AG04450 (cell line): ENCODE data around the gene GABRR2. TPM values are rescaled to one million over a fixed set of nuclear protein-coding genes. Genes with fewer than 3 reads are reported as not detected.

Experiments
- CTCF ChIA-PET: fragments of 300-600, 350-600 bp; formaldehyde crosslinking; extraction: SDS; loops from one replicate; lab custom pipeline; 2022; ENCODE audit warnings: antibody characterized with exemption, inconsistent platforms; lab: Charles Lee
- POLR2A ChIA-PET: fragments of 350-600 bp; formaldehyde crosslinking; extraction: SDS; loops from one replicate; lab custom pipeline; 2021; ENCODE audit warnings: antibody characterized with exemption, inconsistent platforms; lab: Yijun Ruan, JAX
- DNase-seq: peaks from one replicate; pipeline ENCODE4 v3.0.0-alpha.2; 2011; ENCODE audit warnings: low read depth, low spot score
- H3K27ac ChIP-seq: one replicate; pipeline ENCODE4 v1.5.1; 2012; ENCODE audit warnings: low read depth, low read length, control low read depth
- H3K27me3 ChIP-seq: one replicate; pipeline ENCODE4 v1.6.0; 2012; ENCODE audit warnings: low read length; ENCODE audit not compliant: control insufficient read depth, insufficient read depth
- H3K4me3 ChIP-seq: 2 replicates; pipeline ENCODE4 v1.5.1; 2011; ENCODE audit warnings: mild to moderate bottlenecking, low read depth, low read length, control low read depth
- H3K9me3 ChIP-seq: 2 replicates; pipeline ENCODE4 v1.5.1; 2012; ENCODE audit warnings: low read length; ENCODE audit not compliant: control insufficient read depth, insufficient read depth
- CTCF ChIP-seq: IDR thresholded peaks from 2 replicates; pipeline ENCODE4 v1.5.1; 2011; ENCODE audit warnings: low read depth, low read length, control low read depth, inconsistent platforms
- polyA plus RNA-seq: library from polyadenylated mRNA; depleted of rRNA; stranded (reverse); fragments of >200 nt; gene quantifications from 2 replicates; pipeline ENCODE4 v1.2.3, GENCODE V29; 2011; rRNA removed

GABRR2 gene
- polyA plus RNA-seq, 1 experiment = 0.12 TPM

- no peaks in the 10 kb centered on the region for H3K27me3 ChIP-seq
- H3K4me3 ChIP-seq = no peak overlapping the region
- DNase-seq = no peak
- no peaks in the 10 kb centered on the region for H3K9me3 ChIP-seq
- ChIA-PET CTCF (interaction anchor here (0.9 kb wide), 1 partner anchor 315 kb away, joined by 3 read pairs; no protein-coding TSS in a partner anchor), POLR2A (no interaction called here)
- no peak for TF ChIP-seq CTCF
- no peak overlapping the region for H3K27ac ChIP-seq
Measured at GRCh38 chr6:89214197-89214596, 100.9 kb downstream of the GABRR2 start.

GRCh38 chr6:89212472-89212871 lies 102.6 kb downstream of the GABRR2 start:
- Histone ChIP-seq H3K9me3 (no peaks in the 10 kb centered on the region), H3K27ac (no peak overlapping the region), H3K27me3 (no peaks in the 10 kb centered on the region), H3K4me3 (no peak overlapping the region)
- CTCF ChIA-PET = no interaction called here
- no peak for DNase-seq
- POLR2A ChIA-PET = interaction anchor here (0.6 kb wide), 1 partner anchor 64 kb away, joined by 4 read pairs; no protein-coding TSS in a partner anchor
- no peak for TF ChIP-seq CTCF

GRCh38 chr6:89209457-89209856 lies 105.6 kb downstream of the GABRR2 start:
- Histone ChIP-seq H3K9me3 (no peaks in the 10 kb centered on the region), H3K4me3 (no peak overlapping the region), H3K27me3 (no peaks in the 10 kb centered on the region), H3K27ac (no peak overlapping the region)
- ChIA-PET POLR2A (no interaction called here), CTCF (no interaction called here)
- no peak for TF ChIP-seq CTCF
- DNase-seq = no peak

- Histone ChIP-seq H3K27ac (no peak overlapping the region), H3K9me3 (no peaks in the 10 kb centered on the region), H3K27me3 (no peaks in the 10 kb centered on the region), H3K4me3 (no peak overlapping the region)
- no peak for DNase-seq
- CTCF ChIA-PET = no interaction called here
- TF ChIP-seq CTCF = no peak
- POLR2A ChIA-PET = no interaction called here
Measured at GRCh38 chr6:89208551-89208950, 106.5 kb downstream of the GABRR2 start.

Other genes starting within 250 kb of the GABRR2 start
- 21.0 and 22.6 TPM in 2 replicates for gene PNRC1, start 234.5 kb downstream of the GABRR2 start, polyA plus RNA-seq
- gene SRSF12, start 197.2 kb downstream of the GABRR2 start, polyA plus RNA-seq = 0.04 TPM in 2 replicates
- 4.6 and 6.5 TPM in 2 replicates for gene PM20D2, start 169.2 kb downstream of the GABRR2 start, polyA plus RNA-seq
- gene GABRR1, start 97.9 kb downstream of the GABRR2 start, polyA plus RNA-seq = not detected in 2 replicates
- gene UBE2J1, start 37.4 kb upstream of the GABRR2 start, polyA plus RNA-seq = 38.8 and 49.4 TPM in 2 replicates
- not detected in 2 replicates for gene RRAGD, start 97.0 kb upstream of the GABRR2 start, polyA plus RNA-seq
- gene ANKRD6, start 117.9 kb upstream of the GABRR2 start, polyA plus RNA-seq = 0.10 and 0.21 TPM in 2 replicates